Inflammatory macrophage treated with lipopolysaccharide for 1 hour (primary cell): ENCODE results near the gene ANO2.
A peak's percentile ranks its signal among the peaks of the same experiment; 100 is the strongest.
"Not testable (repeated sequence)": the region's sequence is repeated elsewhere in the genome, so short reads cannot be mapped to it uniquely, and the experiment has no call there.

Source experiments
- DNase-seq, 2 donors: peaks; one replicate each; pipeline ENCODE4 v3.0.0-alpha.2; 2020 to 2022

Gene ANO2

DNA sequence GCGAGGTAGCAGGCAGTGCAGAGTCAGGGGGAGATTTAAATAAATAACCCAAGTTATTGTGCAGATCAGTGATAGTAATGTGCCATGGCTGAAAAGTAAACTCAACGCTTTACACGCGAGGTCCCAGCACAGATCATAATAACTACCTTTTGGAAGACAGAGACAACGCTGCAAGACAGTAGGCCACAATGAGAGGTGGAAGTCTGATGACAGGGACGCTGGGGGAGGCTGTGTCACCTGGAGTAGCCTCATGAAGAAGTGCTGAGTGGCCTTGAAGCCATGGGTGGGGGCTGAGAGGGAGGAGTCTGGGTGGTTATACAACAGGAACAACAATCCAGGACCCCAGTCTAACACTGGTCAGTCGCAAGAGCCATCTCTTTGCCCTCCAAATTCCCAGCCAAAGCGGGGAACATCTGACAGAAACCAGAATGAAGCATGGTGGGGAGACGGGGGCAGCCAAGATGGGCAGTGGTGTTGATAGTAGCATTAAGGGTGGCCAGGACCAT, 28.2 kb downstream of the ANO2 start:
- DNase-seq = no peak

DNA sequence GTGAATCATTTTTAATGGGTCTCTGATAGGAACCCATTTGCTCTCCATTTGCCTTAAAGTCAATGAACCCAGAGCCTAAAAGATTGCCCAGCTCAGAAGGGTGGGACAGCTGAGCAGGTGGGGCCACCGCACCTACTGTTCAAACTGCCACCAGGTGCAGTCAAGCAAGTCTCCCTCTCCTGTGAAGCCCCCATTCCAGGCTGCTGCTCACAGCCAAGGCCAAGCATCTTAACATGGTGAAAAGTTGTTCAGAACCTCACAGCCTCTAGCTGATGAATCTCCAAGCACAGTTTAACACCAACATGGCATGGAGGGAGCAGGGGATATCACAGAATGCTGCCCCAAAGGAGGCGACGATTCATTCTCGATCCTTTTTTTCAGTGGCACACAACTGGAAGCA, 29.5 kb downstream of the ANO2 start:
- no peak for DNase-seq

DNA sequence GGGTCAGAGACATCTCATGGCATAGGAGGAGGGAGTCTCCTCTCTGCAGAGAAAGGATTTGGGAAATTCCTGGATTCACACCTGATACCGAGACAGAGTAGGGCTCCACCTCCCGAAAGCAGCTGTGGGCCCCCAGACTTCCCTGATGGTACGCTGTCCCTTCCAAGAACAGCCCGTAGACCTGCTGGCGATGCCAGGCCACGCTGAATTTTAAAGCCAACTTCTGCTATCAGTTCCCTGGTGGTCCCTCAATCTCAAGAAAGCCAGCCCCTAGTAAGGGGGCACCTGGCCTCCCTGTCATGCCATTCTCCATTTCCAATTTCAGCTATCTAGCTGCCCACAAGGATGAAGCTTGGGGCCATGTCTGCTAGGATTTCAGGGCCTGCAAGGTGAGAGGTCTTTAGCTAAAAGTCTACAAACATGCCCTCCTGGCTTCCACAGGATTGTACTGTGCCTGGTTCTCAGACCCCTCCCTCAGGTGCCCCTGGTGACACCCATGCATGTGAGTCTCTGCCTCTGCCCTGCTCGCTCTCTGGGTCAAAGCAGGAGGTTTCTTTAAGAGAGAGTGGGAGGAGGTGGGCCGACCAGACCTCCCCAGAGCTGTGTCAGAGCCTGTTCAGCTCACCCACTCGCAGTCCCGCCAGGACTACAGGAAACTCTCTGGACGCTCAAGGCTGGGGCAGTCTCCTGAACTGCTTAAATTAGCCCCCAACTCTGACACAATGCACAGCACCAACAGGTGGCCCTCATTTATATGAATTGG, 30.5 kb downstream of the ANO2 start:
- DNase-seq = no peak

DNA sequence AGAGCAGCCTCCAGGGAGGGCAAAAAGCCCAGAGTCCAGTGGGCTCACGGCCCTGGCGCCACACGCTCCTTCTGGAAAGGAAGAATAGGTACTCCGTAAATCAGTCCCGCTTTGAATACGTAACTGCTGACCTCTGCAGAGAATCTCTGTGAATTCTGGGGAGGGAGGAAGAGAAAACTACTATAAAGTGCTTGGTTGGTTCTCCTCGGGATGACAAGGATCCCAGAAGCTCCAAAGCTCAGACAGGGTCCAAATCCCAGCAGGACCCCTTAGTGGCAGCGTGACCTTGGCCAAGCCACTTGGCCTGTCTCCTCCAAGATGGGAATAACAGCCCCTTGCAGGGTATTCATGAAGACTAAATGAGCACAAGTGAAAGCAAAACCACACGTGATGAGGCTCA, 31.7 kb downstream of the ANO2 start:
- DNase-seq = no peak

DNA sequence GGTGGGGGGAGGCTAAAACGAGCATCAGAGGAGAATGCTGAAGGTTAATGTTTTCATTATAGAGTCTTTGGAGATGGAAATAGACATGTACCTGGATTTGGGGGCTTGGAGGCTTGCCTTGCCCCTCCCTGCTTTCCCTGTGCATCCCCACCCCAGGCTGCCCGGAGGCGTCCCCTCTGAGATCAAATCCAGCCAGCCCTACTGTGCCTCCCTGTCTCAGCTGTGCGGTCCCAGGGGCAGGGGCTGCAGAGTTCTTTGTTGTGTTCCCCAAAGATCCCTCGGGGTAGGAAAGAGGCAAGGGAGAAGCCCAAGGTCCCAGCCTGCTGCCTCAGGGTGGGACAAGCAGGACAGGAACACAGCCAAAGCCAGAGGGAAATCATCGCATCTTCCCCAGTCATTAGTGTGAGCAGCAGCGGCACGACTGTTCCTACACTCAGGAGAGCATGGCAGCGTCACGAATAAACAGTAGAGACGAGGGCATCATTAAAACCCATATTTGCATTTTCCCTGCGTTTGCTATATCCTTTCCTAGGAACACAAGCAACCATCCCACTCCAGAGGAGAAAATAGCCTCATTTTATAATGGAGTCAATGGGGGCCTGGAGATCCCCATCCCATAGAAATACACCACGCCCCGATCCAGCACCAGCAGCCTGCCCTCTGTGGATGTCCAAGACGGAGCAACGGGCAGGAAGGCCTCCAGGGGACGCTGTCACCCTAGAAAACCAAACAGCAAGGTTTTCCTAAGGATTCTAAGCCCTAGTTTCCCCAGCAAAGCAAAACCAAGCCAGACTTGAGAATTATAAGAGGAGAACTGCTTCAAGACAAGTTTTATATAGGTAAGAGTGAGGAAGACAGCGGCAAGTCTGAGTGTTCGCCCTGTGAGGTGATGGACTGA, 32.4 kb downstream of the ANO2 start:
- no peak for DNase-seq

DNA sequence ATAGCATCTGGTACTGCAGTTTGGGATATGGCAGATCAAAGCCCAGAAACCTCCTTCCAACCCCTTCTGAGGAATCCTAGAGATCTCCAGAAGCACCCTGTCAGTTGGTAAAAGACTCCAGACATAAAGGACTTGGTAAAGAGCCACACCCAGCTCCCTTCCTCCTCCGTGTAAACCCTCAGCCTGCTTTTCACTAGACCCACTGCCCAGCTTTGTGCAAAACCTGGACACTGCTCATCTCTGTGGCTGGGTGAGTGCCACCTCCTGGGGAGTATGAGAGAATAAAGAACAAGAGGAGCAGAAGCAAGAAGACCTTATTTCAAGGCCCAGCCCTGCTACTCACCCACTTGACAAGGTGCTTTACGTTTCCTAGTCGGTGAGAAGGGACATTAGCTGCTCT, 33.0 kb downstream of the ANO2 start:
- DNase-seq = no peak

DNA sequence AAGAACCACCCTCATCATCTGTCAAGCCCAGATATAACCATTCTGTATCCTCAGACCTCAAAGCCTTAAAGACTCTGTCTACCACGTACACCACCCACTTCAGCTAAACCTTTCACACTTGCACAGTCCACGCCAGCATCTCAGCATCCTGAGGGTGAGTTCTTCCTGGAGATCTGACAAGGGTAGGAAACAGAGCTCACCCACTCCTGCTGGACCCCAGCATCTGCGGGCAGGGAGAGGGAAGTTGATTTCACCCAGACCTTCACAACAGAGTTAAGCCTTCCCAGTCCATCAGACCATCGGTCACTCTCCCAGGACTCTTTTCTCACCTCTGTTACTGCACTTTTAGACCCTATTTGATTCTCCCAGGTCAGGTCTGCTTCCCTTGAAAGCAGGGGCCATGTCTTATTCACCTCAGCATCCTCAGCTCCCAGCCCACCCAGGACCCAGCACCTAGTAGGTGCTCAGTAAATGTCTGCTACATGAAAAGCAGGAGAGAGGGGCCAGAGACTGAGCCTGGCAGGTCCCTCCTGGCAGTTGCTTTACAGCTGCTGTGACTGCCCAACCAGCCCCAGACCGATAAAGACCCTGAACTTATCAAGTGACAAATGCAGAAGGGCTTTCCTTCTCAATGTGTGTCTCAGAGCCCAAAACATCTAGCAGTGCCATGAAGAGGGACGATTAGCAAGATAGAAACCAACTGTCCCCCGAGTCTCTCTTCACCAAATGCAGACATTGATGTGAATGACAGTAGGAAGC, 34.1 kb downstream of the ANO2 start:
- DNase-seq = no peak

DNA sequence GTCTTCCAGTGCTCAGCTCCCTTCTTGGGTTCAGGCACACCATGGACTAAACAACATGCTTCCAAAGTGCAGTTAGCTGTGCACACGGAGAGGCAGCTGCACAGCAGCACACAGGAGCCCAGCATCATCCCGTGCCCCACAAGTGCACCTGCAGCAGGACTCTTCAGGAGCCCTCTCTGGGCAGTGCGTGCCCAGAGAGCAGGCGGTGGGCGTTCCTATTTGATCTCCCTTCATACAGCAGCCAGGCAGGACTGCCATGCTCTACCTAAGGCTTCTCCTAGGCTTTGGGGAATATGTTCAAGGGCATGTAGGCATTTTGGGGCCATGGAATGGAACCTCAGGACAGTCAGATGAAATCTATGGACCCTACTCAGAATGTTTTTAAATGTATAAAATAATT, 35.5 kb downstream of the ANO2 start:
- DNase-seq = no peak

DNA sequence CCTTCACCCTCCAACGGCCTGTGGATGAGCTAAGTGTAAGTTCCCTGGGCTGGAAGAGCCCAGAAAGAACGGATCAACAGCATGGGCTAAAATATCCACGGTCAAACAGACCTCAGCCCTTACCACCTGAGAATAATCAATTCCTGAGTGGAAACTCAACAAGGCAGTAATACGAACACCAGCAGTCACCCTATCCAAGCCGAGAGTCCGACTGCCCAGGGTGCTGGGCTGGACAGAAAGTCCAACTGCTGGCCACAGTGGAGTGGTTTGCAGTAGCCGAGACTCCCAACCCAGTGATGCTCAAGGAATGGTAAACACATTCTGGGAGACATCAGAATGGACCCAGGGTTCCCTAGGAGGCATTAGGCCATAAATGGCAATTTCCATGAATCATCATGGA, 36.8 kb downstream of the ANO2 start:
- DNase-seq = no peak

DNA sequence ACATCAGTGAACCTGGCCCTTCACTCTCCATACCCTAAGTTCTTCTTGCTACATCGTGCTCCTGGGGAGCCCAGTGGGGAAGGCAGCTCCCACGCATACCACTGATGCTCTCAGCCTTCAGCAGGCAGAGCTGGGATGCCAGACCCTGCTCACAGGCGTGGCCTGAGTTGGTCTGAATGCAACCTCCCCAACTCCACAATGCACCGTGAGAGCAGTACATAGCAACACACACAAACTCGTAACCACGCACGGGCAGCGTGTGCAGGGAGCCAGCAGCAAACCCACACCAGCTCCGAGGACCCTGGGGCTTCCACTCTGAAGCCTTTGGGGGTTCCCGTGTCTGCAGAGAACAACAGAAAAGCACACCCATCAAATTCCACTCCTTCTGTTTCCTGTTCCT, 37.3 kb downstream of the ANO2 start:
- no peak for DNase-seq

DNA sequence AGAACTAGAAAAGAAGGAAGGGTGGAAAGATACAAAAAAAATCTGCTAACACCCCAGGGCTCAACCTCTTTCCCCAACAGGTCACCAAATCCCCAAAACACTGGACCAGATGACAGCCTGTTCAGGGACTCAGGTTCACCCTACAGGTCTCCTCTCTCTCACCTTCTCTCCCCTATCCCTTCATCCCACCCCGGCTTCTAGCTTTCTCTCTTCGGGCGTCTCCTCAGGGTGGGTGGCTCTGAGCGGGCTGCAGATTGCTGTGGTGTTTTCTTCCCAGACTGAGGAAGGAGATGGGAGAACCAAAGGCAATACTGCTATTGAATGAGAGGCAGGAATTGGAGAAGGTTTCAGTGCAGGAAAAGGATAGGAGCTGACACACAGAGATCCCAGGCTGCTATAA, 39.3 kb downstream of the ANO2 start:
- no peak for DNase-seq

DNA sequence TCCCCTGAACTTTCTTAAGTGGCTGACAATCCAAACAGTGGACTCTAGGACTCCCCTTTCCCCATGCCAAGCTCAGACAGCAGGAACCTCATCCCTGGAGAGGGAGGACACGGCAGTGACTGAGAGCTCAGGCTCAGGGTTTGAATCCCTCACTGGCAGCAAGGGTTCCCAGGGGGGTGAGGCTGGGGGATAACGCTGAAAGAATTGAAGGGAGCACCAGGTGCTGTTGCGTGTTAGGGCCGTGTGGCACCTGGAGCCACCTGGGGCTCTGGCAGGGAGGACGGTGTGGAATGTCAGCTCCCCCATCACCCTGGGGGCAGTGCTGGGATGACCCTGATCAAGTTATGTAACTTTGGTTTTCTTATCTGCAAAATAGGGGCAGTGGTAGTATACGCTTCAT, 40.1 kb downstream of the ANO2 start:
- DNase-seq = no peak

DNA sequence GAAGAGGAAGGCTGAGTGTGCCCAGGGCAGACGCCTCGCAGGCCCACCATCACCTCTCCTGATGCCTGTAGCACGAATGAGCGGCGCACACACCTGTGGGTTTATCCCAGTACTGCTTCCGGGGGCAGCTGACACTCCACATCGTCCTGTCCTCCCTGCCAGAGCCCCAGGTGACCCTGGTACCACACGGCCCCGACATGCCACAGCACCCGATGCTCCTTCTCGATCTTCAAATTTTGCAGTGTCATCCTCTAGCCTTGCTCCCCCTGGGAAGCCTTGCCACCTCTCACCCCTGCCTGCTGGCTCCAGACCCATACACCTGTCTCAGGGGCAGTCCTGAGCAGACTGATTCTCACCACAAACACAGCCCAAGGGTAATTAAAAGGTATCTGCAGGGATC, 40.6 kb downstream of the ANO2 start:
- DNase-seq = no peak

DNA sequence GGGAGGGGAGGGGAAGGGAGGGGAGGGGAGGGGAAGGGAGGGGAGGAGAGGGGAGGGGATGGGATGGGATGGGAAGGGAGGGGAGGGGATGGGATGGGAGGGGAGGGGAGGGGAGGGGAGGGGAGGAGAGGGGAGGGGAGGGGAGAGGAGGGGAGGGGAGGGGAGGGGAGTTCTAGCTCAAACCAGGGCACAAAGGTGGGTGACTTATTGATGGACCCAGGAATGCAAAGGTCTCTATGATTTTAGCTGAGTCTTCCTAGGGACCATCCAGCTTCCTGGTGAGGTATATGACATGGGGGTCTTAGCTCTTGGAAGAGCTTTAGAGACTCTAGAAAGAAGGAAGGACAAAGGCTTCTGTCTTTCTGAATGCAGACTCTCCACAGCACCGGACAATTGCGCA, 42.3 kb downstream of the ANO2 start:
- no peak for DNase-seq

DNA sequence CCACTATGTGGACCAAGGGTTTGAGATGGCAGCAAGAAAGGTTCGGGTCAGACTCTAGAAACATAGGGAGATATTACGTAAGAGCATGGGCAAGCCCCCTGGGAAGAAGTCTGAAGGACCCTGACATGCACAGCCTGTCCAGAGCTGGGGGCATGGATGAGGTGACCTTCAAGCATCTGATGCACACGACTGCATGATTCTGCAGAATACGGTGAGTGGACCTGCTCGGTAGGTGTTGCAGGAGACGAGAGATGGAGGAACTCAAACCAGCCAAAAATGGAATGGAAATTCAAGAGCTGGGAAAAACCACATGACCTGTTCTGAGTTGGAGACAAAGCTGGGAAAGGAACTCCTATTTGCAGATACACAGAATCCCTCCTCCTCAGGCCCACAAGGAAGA, 43.6 kb downstream of the ANO2 start:
- DNase-seq = no peak

DNA sequence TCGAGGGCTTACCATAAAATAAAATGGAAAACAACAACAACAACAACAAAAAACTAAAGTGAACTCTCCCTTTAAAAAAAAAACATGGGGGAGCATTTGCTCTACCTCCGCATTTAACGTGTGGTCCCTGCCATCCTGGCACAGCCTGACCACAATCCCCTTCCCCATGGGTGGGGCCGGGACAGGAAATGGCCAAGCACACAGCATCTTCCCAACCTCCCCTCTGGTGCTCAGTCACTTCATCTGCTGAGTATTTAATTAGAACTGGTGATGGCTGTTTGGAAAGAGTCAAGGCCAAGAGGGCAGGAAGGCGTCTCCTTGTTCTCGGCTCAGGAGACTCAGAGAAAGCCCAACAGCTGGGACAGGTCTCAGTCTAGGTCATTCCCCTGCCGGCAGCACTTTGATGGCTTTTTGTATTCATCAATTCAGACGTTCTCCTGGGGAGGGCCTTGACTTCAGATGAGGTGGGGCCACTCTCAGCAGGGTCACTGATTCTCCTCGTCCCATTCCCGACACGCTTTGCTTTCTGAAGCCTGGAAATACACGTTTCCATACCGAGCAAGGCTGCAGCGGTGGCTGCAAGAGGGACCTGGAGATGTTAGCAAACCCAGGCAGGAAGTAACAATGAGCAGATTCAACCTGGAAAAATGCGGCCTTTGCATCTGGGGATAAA, 44.4 kb downstream of the ANO2 start:
- DNase-seq = no peak

DNA sequence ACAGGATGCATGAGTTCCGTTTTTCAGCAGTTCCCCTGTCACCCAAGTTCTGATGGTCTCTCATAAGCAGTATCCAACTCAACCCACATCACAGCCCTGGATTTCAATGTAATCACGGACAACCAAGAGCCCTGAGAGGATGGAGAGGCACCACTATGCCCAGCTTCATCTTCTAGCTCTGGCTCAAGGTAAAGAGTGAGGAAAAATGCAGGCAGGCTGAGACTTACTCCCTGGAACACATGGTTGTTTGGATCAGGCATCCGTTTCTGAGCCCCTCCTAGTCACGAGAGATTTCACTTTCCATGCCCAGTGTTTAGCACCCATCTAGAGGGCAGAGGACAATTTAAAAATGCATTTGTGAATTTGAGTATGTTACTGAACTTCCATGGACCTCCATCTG, 45.0 kb downstream of the ANO2 start:
- DNase-seq = no peak

DNA sequence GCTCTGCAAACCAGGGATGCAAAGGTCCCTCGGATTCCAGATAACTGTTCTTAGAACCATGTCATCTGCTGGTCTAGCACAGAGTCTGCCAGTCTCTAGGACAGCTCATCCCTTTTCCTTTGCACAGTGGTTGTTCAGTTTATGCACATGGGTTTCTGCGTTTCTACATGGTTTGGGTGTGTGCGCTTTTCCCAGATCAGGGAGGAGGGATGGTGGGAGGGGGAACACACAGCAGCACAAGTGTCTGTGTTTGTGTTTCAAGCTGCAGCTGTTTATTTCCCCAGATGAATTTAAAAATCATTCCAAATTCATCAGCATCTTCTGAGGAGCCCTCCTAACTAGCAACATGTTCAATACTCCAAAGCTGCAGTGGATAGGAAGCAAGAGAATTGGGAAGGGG, 45.4 kb downstream of the ANO2 start:
- DNase-seq = no peak

DNA sequence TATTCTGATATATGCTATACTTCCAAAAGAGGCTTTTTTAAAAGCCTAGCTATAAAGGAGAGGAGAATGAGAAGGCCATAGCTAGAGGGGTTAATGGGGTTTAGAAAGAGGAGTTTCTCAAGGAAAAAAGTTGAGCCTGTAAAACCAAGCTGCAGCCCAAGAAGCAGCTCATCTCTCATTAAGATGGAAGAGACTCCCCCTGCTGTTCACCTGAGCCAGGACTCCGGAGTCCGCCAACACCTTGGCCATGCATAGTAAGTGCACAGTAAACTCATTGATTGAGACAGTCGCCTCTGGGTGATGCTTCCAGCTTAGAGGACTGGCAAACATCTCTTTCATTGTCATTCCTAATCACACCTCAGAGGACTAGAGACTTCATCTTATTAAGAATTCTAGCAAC, 46.2 kb downstream of the ANO2 start:
- DNase-seq = no peak

DNA sequence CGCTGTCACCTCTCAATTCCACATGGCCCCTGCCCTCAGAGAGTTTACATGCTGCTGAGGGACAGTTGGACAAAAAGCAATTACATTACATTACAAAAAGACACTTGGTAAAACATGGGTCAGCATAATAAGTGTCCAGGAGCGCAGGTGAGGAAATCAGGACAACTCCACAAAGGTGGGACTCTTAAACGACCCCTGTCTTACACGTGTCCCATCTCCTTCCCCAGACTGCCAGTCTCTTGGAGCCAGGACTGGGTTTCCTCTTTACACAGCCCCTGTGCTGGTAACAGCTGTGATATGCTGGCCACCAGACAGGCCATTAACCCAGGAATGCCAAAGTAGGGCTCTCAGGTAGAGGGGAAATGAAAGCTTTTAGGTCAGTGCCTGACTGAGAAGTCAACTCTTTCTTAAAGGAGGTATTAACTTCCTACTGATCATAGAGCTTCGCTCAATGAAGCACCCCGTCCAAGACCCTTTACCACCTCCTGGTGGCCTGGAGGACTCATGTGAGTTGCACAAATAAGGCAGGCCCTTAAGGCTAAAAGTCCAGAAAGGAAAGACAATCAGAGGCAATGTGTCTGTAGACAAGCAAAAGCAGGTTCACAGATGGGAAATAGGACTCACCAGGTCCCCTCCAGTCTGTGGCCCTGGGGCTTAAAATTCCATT, 55.5 kb downstream of the ANO2 start:
- DNase-seq = peak in 1 of 2 donors; percentile 19

DNA sequence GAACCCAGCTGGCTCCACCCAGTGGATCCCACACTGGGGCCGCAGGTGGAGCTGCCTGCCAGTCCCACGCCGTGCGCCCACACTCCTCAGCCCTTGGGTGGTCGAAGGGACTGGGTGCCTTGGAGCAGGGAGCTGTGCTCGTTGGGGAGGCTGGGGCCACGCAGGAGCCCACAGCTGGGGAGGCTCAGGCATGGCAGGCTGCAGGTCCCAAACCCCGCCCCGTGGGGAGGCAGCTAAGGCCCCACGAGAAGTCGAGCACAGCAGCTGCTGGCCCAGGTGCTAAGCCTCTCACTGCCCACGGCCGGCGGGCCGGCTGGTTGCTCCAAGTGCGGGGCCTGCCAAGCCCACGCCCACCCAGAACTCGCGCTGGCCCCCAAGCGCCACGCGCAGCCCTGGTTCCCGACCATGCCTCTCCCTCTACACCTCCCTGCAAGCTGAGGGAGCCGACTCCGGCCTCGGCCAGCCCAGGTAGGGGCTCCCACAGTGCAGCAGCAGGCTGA, 56.2 kb downstream of the ANO2 start:
- DNase-seq = no peak

DNA sequence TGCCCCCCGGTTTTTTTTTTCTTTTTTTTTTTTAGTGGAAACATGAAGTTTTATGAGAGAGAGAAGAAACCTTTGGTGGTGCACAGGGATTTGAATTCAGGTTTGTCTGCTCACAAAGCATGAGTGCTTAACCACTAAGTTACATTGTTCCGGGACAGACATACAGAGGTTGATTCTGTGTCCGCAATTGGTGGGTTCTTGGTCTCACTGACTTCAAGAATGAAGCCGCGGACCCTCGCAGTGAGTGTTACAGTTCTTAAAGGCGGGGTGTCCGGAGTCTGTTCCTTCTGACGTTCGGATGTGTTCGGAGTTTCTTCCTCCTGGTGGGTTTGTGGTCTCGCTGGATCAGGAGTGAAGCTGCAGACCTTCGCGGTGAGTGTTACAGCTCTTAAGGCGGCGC, 57.2 kb downstream of the ANO2 start:
- not testable (repeated sequence) for DNase-seq
